CD4-positive, alpha-beta T cell treated with Interleukin-4 for 4 hours (primary cell): ENCODE measurements around the gene ABCA13.

Source experiments
- DNase-seq: peaks from one replicate; pipeline ENCODE4 v3.0.0-alpha.2; 2020

Gene ABCA13

DNA sequence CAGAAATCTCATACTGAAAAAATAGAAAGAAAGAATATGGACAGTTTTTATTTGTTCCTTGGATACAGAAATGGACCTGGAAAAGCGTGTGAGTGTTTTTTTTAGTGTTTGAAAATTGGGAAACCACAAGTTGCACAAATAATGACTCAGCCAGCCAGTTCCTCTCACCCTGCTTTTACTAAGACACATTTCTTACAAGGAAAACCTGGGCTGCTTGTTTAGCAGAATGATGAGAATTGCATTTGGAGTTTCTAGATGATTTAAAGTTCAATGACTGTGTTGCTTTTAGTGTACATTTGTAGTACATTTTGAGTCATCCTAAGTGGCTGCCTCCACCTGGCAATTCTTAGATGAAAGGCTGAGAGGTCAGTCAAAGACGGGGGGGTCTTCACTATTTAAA is 218.7 kb downstream of the ABCA13 start:
- no peak for DNase-seq

DNA sequence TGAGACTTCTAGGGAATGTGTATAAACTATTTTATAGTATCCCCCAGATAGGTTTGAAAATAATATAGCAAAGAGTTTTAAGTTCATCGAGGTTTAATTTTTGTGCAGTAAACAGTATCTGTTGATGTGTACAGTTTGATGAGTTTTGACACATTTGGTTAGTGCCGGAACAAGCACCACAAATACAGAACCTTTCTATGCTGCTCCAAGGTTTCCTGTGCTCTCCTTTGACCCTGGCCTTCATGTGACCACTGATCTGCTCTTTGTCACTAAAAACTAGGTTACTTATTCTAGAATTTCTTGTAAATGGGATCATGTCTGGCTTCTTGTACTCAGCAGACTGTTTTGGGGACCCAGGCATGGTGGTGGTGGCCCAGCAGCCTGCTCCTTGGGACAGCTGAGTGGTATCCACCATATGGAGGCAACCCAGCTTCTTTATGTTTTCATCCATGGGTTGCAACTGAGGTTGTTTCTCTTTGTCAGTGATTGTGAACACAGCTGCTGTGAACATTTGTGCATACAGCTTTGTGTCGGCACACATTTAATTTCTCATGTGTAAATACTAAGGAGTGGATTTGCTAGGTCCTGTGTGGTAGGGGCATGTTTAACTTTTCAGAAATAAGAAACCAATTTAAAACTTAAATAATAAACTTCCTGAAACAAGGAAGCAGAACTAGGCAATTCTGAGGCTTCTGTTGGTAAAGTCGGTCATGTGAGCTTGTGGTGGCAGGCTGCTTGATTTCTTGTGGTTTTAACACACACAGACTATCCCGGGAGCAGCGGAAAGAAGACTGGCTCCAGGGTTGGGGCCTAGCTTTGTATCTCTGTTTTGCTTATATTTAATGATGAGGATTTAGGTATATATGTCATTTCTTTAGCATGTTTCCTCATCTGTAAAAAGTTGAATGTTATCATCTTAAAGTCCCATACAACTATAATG is 219.4 kb downstream of the ABCA13 start:
- no peak for DNase-seq

DNA sequence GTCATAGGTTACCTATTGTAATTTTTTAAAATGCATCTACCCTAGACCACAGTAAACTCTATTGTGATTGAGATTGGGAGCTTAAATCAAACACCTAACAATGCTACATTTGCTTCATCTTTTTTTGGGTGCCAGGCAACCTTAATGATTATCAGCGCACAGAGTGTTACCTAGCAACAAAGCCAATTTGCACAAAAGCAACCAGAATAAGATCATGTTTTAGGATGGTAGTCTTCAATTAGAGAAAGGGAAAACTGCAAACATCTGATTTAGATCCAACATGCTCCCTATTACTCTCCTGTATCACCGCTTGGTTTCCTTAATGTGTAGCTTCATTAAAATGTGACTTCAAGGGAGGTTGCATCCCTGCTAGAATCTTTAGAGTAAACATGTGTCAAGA is 226.9 kb downstream of the ABCA13 start:
- no peak for DNase-seq

DNA sequence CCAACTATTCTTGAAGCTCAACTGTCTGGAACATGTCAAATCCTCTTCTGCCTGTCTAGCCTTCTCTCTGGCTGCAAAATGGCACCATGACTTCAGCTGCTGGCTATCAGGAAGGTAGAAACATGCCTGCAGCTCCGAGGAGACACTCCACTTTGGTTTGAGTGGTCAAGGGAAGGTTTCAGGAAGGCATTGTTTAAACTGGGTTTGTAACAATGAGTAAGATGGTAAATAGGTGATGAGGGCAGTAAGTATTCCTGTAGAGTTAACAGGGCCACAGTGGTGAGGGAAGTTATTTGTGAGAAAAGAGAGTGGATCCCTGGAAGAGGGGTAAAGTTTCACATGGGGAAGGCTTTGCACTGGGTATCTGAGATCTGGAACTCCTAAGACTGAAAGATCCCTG is 231.5 kb downstream of the ABCA13 start:
- DNase-seq = no peak

DNA sequence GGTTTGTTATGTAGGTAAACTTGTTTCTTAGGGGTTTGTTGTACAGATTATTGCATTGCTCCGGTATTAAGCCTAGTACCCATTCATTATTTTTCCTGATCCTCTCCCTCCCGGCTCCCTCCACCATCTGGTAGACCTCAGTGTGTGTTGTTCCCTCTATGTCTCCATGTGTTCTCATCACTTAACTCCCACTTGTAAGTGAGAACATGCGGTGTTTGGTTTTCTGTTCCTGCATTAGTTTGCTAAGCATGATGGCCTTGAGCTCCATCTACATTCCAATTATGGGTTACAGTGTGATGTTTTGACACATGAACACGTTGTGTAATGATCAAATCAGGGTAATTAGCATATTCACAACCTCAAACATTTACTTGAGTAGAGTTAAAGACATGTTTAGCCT is 237.5 kb downstream of the ABCA13 start:
- DNase-seq = no peak

DNA sequence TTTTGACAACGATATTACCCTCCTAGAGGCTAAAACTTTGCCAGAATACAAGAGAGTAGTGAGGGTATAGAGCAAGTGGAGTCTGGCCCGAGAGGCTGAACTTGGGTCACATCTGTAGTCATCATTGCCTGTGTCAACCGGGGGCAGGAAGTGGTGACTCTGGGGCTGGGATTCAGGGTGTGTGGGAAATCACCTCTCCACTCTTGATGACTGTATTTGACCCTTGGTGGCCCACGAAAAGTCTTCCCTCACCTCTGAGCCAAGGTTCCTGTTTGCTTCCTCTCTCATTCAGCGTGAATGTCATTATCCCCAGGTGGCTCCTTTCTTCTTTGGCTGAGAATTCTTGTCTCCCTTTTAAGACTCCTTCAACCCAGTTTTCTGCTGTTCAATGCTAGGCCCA is 240.4 kb downstream of the ABCA13 start:
- no peak for DNase-seq

DNA sequence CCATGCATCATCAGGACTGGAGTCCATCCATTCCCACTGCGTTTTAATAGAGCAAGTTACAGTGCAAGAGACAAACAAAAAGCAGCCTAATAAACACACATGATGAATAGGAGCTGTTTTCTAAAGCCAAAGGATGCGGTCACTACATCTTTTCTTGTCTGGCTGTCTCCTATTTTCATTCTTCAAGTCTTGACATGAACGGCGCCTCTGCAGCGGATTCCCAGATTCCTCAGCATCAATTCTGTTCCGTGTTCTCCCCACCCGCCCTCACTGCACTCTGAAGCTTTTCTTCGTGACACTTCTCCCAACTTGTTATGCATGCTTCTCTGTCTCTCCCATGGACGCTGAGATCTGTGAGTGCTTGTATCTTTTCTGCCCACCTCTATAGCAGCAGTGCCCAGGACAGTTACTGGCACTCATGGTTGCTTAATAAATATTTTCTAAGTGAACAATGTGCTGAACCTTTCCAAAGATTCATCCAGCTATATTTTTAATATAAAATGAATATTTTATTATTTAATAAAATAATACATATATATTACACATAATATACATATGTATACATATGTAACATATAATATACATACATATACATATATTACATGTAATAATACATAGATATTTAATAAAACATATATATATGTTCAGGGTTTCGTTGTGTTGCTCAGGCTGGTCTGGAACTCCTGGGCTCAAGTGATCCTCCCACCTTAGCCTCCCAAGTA is 242.9 kb downstream of the ABCA13 start:
- DNase-seq = no peak

DNA sequence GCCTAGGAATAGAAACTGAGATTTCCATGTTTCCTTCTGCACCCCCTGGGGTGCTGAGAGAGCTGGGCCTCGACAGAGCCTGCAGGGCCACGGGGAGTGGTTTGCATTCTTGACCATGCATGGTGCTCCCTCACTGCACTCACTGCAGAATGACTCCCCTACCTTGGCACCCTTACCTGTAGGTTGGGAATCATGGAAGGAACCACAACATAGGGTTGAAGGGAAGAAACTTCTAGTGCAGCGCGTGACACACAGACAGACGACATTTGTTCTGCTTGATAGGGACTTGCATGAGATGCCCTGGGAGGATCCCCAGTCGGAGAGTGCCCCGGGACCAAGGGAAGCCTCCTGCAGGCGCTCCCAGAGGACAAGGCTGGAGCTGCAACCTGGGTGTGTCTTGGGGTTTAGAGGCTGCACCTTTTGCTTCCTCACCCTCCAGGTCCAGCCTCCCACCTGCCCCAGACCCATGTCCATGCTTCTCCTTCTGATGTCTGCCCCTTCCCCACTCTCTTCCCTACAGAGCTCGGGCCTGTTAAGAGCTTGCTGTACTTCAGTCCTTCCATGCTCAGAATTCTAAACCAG is 245.2 kb downstream of the ABCA13 start:
- DNase-seq = no peak

DNA sequence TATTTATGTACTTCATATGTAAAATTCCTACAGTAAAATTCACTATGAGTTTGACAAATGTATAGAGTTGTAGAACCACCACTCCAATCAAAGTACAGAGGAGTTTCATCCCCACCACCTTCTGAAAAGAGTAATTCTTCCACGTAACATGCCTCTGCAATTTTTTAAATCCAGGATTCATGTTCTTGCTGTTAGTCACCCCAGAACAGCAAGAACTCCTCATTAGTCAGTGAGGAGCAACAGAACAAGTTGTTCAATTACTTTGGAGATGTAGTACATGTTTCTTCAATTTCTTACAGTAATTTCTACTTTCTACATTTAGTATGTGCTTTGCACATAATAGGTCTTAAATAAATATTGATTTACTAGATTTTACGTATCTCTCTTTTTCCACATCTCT is 248.1 kb downstream of the ABCA13 start:
- no peak for DNase-seq

DNA sequence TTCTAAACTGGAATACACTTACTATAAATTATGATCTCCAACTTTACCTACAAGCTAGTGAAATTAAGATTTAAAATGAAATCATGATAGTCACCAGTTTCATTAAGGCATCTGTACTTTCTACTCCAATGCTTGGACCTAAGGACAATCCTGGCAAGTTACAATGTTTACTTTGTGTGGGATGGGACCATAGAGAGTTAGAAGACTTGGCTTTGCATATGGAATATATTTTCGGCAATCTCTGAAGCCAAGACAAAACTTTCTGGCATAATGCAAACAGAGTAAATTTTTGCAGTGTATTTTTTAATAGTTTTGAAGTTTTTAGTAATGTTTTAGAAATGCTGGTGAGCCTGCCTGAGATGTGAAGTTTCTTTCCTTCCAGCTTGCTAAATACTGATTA is 248.9 kb downstream of the ABCA13 start:
- no peak for DNase-seq

DNA sequence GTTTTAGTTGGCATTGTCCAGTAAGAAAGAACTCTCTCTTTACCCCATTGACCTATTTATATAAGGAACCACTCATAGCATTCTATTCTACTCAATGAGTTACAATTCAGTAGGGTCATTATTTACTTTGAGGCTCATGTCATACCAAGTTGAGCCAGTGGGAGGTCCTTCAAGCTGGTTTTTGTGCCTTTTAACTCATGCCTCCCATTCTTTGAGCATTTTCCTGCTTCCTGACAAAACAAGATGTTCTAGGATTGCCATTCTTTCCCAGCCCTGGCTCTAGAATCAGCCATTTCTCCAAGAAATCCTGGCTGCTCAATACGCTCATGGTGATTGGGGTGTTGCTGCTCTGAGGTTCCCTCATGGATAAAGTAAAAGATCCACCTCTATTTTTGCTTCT is 250.1 kb downstream of the ABCA13 start:
- DNase-seq = no peak

DNA sequence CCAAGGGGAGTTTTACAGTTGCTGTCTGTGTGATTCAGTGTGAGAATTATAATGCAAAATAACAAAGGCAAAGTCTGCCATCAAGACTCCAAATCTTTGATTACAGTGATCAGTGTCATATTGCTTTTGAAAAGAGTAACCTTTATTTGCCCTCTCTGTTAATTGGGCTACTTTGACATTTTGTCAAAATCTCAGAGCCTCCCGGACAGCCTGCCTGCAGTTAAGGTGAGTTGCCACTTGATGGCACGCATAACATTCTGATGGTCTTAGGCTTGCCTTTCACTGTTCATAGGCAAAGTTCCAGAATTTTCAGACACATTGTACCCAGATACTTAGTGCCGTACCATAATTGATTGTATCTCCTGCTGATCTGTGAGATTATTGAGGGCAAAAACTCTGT is 253.5 kb downstream of the ABCA13 start:
- no peak for DNase-seq

DNA sequence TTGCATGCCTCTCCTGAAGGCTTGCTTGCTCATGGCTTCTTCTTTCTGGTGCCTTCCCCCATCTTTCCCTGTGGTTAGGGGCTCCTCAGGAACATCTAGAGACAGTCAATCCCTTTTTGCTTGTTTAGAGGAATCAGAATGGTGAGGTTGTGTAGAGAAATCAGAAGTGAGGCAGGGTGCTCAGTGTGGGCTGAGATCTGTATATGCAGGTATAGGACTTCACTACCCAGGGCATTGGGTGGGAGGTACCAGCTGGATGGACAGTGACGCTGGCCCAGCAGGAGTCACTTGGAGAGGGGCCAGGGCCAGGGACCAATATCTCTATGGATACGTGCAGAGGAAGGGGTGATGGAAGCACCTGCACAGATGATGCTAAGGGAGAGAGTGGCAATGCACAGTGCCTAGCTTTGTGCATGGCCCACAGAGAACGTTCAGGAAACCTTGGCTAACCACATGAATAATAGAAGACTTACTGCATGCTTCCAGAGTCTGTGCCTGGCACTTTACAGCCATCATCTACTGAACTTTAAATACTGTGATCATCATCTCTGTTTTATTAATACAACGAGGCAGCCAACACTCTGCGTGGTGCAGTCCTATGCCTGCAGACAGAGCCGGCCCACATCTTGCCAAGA is 255.2 kb downstream of the ABCA13 start:
- no peak for DNase-seq

DNA sequence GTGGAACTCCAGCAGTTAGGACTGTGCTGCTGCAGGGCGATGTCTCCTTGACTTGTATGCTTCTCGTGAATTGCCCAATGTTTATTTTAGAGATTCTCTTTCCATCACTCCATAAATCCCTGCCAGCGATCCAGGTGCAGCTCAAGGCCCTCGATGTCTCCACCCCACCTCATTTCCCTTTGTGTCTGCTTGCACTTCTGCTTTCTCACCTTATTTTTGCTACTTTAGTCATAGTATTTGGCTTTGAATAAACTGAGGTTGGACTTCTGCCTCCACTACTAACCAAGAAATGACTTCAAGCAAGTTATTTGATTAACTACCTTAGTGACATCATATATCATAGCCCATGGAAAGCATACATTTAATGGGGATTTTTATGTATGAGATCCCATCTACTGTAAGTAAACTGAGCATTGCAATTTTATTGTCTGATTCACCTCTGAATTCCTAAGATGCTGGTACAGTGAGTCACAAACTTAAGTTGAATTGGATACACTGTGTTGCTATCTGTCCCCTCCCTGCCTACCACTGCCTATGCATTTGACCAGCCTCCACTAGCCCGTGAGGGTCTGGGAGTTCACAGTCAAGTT is 255.8 kb downstream of the ABCA13 start:
- no peak for DNase-seq

DNA sequence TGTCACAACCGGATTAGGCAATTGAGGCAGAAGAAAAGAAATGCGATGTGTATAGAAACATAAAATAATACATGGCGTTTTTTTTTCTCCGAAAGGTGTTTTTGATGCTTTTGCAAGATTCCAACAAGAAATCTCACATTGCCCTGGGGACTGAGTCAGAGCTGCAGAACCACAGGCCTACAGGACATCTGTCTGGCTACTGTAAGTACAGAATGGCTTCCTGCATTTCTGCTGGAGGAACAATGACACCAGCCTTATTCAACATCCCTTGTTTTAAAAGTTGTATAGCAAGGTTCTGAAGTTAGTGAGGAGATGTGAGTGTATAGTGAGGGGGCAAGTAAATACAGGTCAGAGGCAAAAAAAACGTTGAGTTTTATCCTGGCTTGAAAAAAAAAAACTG is 256.4 kb downstream of the ABCA13 start:
- no peak for DNase-seq

DNA sequence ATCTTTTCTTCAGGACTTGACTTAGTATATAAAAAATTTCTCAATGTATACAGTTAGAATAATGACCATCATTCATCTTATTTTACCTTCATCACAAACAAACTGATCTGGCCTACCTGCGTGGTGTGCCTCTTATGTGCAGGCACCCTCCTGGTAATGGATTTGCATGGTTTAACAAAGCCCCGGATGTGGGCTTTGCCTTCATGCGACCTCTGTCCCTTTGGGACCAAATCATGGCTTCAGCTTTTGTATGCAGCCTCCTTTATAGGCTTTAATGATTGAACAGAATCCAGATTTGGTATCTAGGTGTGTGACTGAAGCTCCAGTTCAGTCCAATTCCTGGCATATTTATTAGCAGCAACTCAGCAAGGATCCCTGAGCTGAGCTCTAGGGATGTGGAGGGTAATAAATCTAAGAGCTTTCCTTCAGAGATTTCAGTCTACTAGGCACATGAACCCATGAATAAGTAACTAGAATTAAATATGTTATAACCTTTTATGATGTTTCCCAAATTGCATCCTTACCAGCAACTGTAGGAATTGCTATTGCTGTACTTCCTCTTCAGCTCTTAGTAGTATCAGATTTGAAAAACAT is 256.9 kb downstream of the ABCA13 start:
- DNase-seq = no peak

DNA sequence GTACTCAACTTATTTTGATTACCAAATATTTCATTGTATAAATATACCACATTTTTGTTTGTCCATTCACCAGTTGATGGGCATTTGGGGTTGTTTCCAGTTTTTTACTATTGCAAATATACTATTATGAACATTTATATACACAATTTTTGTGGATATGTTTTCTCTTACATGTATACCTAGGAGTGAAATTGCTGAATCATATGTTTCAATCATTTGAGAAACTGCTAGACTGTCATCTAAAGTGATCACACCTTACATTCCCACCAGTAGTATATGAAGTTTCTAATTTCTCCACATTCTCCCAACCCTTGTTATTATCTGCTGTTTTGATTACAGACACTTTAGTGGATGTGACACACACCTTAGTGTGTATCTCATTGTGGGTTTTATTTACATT is 257.9 kb downstream of the ABCA13 start:
- DNase-seq = no peak

DNA sequence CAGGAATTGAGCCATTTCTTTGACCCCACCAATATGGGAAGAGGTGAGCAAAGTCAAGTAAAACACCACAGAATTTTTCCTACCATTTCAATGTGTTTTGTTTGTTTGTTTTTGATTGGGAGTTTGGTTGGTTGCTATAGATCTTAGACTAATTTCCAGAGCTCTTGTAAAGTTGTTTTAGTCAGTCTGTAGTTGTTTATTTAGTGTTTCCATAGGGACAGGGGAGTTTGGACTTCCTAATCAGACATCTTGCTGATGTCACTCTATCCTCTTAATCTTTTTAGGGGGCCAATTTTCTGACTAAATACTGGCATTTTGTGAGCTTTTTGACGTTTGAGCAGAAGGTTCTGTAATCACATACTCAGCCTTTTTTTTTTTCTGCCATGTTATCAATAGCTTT is 266.9 kb downstream of the ABCA13 start:
- no peak for DNase-seq

DNA sequence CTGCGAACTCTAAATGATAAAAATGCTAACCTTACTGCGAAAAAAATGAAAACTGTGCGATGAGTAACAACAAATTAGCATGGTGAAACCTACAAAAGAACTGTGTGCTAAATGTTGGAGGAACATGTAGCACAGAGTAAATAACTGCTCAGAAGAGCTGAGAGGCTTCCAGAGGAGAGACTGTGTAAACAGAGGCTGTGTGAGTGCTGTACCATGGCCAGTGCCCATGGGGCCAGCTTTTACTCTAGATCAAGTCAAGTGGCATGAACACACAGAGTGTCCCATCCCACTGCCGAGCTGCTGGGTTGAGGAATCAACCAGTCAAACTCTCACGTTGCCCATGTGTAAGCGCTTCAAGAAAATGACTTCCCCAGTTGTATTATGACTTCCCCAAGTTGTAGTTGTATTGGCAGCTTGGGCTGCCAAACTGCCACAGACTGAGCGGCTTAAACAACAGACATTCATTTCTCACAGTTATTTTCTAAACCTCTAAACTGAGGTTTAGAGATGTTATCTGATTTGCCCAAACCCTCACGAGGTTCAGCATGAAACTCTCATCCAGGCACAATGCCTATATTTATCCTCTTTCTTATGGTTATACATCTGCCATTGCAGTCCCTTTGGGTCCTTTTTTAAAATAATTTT is 270.7 kb downstream of the ABCA13 start:
- no peak for DNase-seq

DNA sequence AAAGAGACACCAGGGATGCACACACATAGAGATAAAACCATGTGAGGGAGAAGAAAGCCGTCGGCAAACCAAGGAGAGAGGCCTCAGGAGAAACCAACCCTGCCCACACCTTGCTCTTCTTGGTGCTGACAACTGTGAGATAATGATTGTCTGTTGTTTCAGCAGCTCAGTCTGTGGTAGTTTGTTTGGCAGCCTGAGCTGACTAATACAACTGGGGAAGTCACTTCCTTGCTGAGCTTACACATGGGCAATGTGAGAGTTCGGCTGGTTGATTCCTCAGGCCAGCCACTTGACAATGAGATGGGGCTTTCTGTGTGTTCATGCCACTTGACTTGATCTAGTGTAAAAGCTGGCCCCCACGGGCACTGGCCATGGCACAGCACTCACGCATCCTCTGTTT is 271.8 kb downstream of the ABCA13 start:
- DNase-seq = no peak

DNA sequence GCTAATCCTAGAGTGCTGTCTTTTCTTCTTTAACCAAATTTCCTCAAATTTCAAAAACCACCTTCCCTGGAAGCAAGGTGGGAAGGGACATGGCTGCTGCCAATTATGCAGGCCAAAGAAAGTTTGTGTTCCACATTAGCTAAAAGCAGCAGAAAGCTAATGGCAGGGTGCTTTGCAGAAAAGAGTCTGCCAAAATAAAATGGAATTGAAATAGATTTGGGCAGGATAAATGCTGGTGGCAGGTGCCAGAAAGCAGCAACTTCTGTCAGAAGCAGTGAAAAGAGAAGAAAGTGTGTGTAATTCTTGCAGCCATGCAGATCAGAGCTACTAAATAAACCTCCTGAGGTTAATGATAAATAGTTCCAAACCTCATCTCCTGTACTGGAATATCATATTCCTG is 275.5 kb downstream of the ABCA13 start:
- no peak for DNase-seq

DNA sequence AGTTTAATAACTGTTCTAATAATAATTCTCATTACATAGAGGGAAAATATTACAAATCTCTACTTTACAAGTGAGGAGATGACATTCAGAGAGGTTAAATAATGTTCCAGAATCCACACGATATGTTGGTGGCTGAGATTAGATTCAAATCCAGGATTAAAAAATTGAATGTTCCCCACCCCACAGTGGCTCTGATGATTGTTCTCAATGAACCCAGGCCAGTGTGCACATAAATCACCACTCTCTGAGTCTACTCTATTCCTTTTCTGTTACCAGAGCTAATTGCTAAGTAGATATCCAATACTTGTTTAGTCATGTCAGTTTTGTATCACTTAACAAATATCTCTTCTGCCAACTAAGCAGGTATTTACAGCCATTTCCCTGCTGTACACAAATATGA is 281.0 kb downstream of the ABCA13 start:
- no peak for DNase-seq
